ENCODE data around the gene HSF4. TPM values are rescaled to one million over a fixed set of nuclear protein-coding genes. Genes with fewer than 3 reads are reported as not detected.

HSF4 gene, protein sequence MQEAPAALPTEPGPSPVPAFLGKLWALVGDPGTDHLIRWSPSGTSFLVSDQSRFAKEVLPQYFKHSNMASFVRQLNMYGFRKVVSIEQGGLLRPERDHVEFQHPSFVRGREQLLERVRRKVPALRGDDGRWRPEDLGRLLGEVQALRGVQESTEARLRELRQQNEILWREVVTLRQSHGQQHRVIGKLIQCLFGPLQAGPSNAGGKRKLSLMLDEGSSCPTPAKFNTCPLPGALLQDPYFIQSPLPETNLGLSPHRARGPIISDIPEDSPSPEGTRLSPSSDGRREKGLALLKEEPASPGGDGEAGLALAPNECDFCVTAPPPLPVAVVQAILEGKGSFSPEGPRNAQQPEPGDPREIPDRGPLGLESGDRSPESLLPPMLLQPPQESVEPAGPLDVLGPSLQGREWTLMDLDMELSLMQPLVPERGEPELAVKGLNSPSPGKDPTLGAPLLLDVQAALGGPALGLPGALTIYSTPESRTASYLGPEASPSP
- 10.2 to 23.3 TPM (median 14.8 TPM) in 5 replicates for total RNA-seq (2022; extraction: Qiagen RNA extraction; ENCODE audit: low read depth)

DNA sequence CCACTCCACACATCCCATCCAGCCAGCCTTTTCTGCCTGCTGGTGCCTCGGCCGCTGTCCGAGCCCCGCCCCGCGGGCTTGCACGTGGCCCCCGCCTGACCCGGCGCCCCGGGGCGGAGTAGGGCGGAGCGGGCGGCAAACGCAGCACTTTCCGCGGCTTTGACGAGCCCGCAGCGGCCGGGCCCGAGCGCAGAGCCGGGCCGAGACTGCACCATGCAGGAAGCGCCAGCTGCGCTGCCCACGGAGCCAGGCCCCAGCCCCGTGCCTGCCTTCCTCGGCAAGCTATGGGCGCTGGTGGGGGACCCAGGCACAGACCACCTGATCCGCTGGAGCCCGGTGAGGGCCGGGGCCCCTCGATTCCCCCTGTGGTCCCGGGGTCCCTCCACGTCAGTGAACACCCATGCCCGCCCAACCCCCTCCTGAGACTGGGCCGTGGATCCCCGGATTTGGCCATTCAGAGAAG, at the start of gene HSF4:
TSS of gene HSF4 (plus strand) at position 147 of the 463 bp plus-strand sequence. CDS start at position 214, 67 bp downstream.

DNA sequence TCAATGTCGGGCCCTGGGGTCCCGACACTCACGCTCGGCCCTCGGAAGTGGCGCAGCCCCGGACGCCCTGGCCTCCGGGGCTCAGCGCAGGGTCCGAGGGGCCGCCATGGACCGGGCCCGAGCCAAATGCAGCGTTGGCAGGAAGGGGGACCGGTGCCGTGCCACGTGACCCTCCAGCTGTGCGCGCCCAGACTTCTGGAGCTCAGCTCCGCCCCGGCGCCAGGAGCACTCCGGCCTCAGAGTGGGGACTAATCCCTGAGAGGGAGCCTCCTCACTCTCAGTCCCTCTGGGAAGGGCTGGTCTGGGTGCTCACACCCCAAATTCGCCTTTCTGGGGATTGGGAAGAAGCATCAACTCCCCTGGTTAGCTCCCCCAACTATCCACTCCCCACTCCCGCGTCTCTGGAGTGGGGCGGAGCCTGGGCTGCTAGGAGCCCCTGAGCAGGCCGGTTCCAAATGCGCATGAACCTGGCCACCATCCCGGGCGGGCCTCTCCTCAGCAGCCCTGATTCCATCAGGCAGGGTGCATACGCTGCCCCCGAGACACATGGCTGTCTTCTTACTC, 13.6 kb upstream of the HSF4 start, which contains the start of gene B3GNT9:
TSS of gene B3GNT9 (minus strand) at position 166 of the 564 bp plus-strand sequence. CDS start 513 bp downstream, outside the sequence.

DNA sequence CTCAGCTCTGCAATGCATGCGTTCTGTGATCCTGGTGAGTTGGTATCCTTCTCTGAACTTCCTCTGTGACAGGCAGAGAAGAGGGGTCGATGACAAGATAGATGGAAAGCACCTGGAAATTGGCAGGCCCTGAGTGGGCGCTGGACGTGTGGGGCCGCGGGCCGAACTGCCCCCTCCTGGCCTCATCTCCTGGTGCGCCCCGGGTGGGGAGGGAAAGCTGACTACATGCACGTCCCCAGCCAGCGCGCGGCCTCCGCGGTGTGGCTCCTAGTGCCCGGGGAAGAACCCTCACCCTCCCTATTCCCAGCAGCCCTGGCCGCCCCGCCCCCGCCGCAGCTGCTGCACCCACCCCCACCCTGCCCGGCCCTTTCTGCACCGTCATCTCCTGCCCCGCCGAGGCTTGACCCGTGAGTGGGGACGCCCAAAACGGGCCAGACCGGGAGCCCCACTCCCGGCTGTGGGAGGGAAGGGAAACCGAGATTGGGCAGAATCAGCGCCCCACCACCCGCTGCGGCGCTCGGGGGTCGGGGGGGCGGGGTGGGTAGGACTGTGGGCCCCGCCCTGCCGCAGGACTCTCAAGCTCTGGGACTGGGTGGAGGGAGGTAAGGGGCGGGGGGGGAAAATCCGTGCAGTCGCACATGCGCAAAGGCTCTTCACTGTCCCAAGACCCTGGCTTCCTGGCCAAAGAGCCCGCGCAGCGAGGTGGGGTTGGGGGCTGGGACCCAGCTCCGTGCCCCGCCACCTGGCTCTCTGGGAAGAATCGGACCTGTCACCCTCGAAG, 5.8 kb downstream of the HSF4 start, which contains the start of gene NOL3:
TSS of gene NOL3 (plus strand) at position 371 of the 781 bp plus-strand sequence.

DNA sequence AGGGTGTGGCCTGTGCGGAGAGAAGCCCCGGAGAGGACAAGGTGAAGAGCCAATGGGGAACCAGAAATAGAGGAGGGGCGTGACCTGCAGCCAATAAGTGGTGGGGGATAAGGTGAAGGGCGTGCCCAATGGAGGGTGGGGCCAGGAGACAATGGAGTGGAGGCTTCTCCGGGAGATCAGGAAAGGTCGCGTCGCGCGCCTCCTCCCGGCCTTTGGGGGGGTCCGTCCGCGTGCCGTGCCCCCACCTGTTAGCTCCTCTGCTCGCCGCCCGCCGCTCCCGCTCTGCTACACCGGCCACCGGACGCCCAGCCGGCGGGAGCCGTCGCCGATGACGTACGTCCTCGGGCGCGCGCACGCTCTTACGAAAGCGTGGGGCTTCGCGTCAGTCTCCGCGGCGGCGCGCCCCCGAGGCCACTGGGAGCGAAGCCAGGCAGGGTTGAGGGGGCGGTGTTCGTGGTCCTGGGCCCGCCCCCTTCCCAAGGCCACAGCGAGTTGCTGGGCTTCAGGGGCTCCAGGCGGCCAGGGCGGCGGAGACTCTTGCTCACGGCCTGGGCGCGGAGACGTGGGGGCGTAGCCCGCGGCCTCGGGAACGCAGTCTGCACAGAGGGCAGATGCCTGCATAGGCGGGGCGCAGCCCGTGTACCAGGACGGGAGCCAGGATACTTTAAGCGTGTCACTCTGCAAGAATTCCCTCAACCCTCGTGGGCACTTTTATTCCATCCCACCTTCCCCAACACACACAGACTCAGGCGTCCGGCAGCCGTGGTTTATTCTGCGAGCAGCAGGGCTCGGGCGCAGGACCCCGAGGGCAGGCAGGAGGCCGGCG, 19.3 kb downstream of the HSF4 start, which contains the start of gene MATCAP1:
TSS of gene MATCAP1 (minus strand) at position 337 of the 826 bp plus-strand sequence. CDS start 3,353 bp downstream, outside the sequence.

DNA sequence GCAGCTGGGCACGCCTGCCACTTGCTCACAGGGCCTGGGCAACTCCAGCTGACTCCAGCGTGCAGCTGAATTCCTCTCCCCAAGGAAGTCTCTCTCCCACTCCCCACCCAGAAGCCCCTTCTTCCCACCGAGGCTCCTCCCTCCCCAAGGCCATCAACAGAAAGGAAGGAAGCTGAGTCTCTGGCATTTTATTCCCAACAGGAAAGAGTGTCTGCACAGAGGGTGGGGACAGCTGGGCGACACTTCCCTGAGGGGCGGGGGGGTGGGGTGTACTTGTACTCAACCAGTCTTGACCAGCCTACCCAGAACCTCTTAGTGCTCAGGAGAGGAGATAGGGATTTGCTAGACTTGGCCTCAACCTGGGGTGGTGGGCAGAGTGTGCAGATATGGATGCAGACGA, 25.5 kb downstream of the HSF4 start, which contains the start of gene EXOC3L1:
TSS of gene EXOC3L1 (minus strand) at position 96 of the 400 bp plus-strand sequence. CDS start 460 bp downstream, outside the sequence.

DNA sequence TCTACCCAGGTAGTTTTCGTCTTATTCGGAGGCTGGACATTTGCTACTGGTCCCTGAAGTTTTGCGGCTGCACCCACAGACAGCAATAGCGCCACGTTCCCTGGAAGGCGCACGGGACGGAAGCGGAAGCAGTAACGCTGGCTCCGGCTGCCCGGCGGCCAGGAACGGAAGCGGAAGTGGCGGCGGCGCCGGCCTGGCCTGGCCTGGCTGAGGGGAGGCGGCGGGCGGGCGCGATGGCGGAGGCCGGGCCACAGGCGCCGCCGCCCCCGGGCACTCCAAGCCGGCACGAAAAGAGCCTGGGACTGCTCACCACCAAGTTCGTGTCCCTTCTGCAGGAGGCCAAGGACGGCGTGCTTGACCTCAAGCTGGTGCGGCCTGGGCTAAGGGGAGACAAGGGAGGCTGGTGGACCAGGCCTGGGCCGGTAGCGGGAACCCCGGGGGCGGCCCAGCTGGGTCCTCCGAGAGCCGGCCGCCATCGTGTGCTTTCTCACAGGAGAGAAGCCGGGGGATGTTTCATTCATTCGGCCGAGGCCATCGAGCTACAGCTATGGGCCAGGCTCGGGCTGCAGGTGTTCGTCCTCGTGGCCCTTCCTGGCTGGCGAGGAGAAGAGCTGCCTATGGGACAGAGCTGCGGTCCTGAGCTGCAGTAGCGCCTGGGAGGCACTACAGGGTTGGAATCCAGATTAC, 27.6 kb downstream of the HSF4 start, which contains the start of gene E2F4:
TSS of gene E2F4 (plus strand) at position 161 of the 687 bp plus-strand sequence. CDS start at position 234, 73 bp downstream.

DNA sequence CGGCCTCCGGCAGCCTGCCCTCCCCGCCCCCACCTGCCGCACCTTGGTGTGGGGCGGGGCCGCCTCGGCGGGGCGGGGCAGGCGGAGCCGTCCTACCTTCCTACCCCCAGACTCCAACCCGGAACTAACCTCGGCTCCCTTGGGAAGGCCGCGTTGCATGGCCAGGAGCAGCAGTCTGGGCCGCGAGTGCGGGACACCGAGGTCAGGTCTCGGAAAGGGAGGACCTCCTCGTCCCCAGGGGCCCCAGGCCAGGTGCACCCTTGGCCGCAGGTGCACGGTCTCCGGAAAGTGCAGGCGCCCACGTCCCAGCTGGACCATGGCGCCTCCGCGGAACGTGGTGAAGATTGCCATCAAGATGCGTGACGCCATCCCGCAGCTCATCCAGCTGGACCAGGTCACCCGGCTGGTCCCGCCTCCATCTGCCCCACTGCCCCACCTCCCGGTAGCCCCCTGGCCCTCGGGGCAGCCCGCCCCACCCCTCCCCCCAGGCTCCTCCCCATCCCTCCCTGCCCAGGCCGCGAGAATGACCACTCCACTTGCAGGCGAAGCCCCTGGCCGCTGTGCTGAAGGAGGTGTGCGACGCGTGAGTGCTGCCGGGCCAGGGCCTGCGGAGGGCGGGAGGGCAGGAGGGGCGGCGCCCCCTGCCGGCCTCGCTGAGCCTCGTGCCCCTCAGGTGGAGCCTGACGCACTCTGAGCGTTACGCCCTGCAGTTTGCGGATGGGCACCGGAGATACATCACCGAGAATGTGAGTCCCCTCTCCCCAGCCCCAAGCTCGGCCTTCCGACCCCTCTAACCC, 34.7 kb downstream of the HSF4 start, which contains the start of gene ELMO3:
TSS of gene ELMO3 (plus strand) at position 121 of the 797 bp plus-strand sequence. CDS start at position 317, 196 bp downstream.

Other genes starting within 250 kb of the HSF4 start
- gene CDH16, start 245.9 kb upstream of the HSF4 start, total RNA-seq (2022; extraction: Qiagen RNA extraction; ENCODE audit: low read depth): 0.90 to 2.0 TPM (median 1.6 TPM) in 5 replicates
- 12.7 to 26.2 TPM (median 19.9 TPM) in 5 replicates for gene RRAD, start 239.2 kb upstream of the HSF4 start, total RNA-seq (2022; extraction: Qiagen RNA extraction; ENCODE audit: low read depth)
- 115 to 180 TPM (median 175 TPM) in 5 replicates for gene CIAO2B, start 230.3 kb upstream of the HSF4 start, total RNA-seq (2022; extraction: Qiagen RNA extraction; ENCODE audit: low read depth)
- 24.3 to 33.5 TPM (median 31.6 TPM) in 5 replicates for gene CES2, start 229.2 kb upstream of the HSF4 start, total RNA-seq (2022; extraction: Qiagen RNA extraction; ENCODE audit: low read depth)
- gene CES3, start 203.5 kb upstream of the HSF4 start, total RNA-seq (2022; extraction: Qiagen RNA extraction; ENCODE audit: low read depth): 1.7 to 4.1 TPM (median 2.0 TPM) in 5 replicates
- gene CES4A, start 176.2 kb upstream of the HSF4 start, total RNA-seq (2022; extraction: Qiagen RNA extraction; ENCODE audit: low read depth): 1.4 to 3.0 TPM (median 2.4 TPM) in 5 replicates
- 43.7 to 61.8 TPM (median 54.2 TPM) in 5 replicates for gene CBFB, start 135.6 kb upstream of the HSF4 start, total RNA-seq (2022; extraction: Qiagen RNA extraction; ENCODE audit: low read depth)
- gene PHAF1, start 54.8 kb upstream of the HSF4 start, total RNA-seq (2022; extraction: Qiagen RNA extraction; ENCODE audit: low read depth): 22.9 to 28.3 TPM (median 25.1 TPM) in 5 replicates
- gene B3GNT9, start 13.7 kb upstream of the HSF4 start, total RNA-seq (2022; extraction: Qiagen RNA extraction; ENCODE audit: low read depth): 6.2 to 10.8 TPM (median 8.8 TPM) in 5 replicates
- 8.5 to 23.1 TPM (median 20.9 TPM) in 5 replicates for gene TRADD, start 4.8 kb upstream of the HSF4 start, total RNA-seq (2022; extraction: Qiagen RNA extraction; ENCODE audit: low read depth)
- 4.4 to 12.7 TPM (median 9.8 TPM) in 5 replicates for gene FBXL8, start 4.8 kb upstream of the HSF4 start, total RNA-seq (2022; extraction: Qiagen RNA extraction; ENCODE audit: low read depth)
- 54.6 to 75.8 TPM (median 68.3 TPM) in 5 replicates for gene NOL3, start 5.8 kb downstream of the HSF4 start, total RNA-seq (2022; extraction: Qiagen RNA extraction; ENCODE audit: low read depth)
- gene MATCAP1, start 19.2 kb downstream of the HSF4 start, total RNA-seq (2022; extraction: Qiagen RNA extraction; ENCODE audit: low read depth): 3.7 to 7.9 TPM (median 6.9 TPM) in 5 replicates
- 0.07 to 0.27 TPM (median 0.27 TPM) in 3 of 5 replicates, not detected in the others for gene EXOC3L1, start 25.4 kb downstream of the HSF4 start, total RNA-seq (2022; extraction: Qiagen RNA extraction; ENCODE audit: low read depth)
- gene E2F4, start 27.4 kb downstream of the HSF4 start, total RNA-seq (2022; extraction: Qiagen RNA extraction; ENCODE audit: low read depth): 64.0 to 101 TPM (median 98.3 TPM) in 5 replicates
- 0.61 to 1.9 TPM (median 1.3 TPM) in 5 replicates for gene ELMO3, start 34.4 kb downstream of the HSF4 start, total RNA-seq (2022; extraction: Qiagen RNA extraction; ENCODE audit: low read depth)
- 78.6 to 99.6 TPM (median 92.1 TPM) in 5 replicates for gene TMEM208, start 62.4 kb downstream of the HSF4 start, total RNA-seq (2022; extraction: Qiagen RNA extraction; ENCODE audit: low read depth)
- gene FHOD1, start 82.7 kb downstream of the HSF4 start, total RNA-seq (2022; extraction: Qiagen RNA extraction; ENCODE audit: low read depth): 34.5 to 67.0 TPM (median 52.3 TPM) in 5 replicates
- 1.0 to 2.1 TPM (median 1.6 TPM) in 5 replicates for gene SLC9A5, start 84.2 kb downstream of the HSF4 start, total RNA-seq (2022; extraction: Qiagen RNA extraction; ENCODE audit: low read depth)
- gene PLEKHG4, start 114.8 kb downstream of the HSF4 start, total RNA-seq (2022; extraction: Qiagen RNA extraction; ENCODE audit: low read depth): 11.2 to 17.2 TPM (median 15.7 TPM) in 5 replicates
- gene KCTD19, start 162.0 kb downstream of the HSF4 start, total RNA-seq (2022; extraction: Qiagen RNA extraction; ENCODE audit: low read depth): 0.06 to 0.45 TPM in 2 of 5 replicates, not detected in the others
- gene LRRC36, start 162.1 kb downstream of the HSF4 start, total RNA-seq (2022; extraction: Qiagen RNA extraction; ENCODE audit: low read depth): 0.21 to 0.41 TPM in 2 of 5 replicates, not detected in the others
- gene TPPP3, start 228.8 kb downstream of the HSF4 start, total RNA-seq (2022; extraction: Qiagen RNA extraction; ENCODE audit: low read depth): 7.5 to 12.4 TPM (median 12.3 TPM) in 5 replicates